K562 (cell line): ENCODE measurements around the gene ISOC1.

Source experiments
- CHCHD3 ChIP-seq: fragments of 250-450 bp; sonication (Bioruptor Pico); IDR thresholded peaks from 2 replicates; pipeline ENCODE4 v2.1.2; 2022; ENCODE audit warnings: mild to moderate bottlenecking
- CTCF ChIP-seq, 3 experiments: IDR thresholded peaks in 2 of 3; conservative IDR thresholded peaks in 1 of 3; 2 replicates each; pipeline ENCODE4 v1.5.1; 2011 to 2012; ENCODE audit warnings: low read length in 3 of 3, mild to moderate bottlenecking in 3 of 3, control low read depth in 2 of 3, improper control_type of control experiment in 1 of 3, inconsistent platforms in 1 of 3, low read depth in 1 of 3, mixed read lengths in 1 of 3, moderate library complexity in 1 of 3; ENCODE audit not compliant: insufficient read depth in 2 of 3
- MEF2A ChIP-seq: IDR thresholded peaks from 2 replicates; pipeline ENCODE4 v1.6.1; 2011; ENCODE audit warnings: low read depth, mild to moderate bottlenecking, low read length, moderate library complexity; ENCODE audit not compliant: control insufficient read depth

- TF ChIP-seq CHCHD3 (CRISPR knock-in tag) (no peak), CTCF (IDR thresholded peaks at IDR 0.05 in 2 of 3, conservative IDR thresholded peaks at IDR 0.05 in 1 of 3; ENCODE audit: insufficient read depth in 2 of 3, low read depth in 1 of 3, low read length in 3 of 3) (no peak), MEF2A (no peak)
Observed at GRCh38 chr5:129104915-129105455, 10.4 kb downstream of the ISOC1 start.
